ENCODE measurements around the gene ROCK2.

ROCK2 gene

DNA sequence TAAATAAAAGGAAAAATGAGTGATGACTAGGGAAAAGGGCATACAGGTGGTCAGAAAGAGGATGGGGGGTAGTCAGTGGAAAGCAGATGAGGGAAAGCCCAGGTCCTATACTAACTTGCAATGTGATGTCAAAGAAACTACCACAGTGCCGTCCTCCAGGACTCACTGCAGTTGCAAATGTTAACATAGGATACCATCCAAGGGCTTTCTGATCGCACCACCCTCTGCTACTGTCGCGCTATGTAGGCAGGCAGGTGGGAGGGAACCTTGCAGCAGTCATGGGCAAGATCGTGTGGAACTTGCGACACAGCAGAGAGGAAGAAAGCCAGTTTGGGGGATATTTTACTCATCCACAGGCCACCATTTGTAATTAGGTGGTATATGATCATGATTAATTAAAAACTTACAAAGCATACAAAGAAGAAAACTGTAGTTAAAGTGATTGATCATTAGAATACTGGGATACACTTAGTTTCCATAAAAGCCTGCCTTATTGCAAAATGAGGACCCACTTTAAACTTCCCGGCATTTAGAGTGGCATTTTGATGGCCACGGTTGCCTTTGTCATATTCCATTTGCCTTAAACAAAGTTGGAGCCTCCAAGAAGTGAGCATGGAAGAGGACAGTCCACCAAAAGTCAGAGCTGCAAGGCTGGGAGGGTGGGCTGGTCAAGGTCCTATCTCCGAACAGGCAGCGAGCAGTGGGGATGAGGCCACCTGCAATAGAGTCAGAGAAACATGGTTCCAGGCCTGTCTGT, 8.5 kb upstream of the ROCK2 start:
- in situ Hi-C loops (cut with MboI; ENCODE audit: low pct_unique_long_range_greater_than_20kb, low sequenced_read_pairs, unreplicated experiment): no loop called here
- TF ChIP-seq, protein P1, sequence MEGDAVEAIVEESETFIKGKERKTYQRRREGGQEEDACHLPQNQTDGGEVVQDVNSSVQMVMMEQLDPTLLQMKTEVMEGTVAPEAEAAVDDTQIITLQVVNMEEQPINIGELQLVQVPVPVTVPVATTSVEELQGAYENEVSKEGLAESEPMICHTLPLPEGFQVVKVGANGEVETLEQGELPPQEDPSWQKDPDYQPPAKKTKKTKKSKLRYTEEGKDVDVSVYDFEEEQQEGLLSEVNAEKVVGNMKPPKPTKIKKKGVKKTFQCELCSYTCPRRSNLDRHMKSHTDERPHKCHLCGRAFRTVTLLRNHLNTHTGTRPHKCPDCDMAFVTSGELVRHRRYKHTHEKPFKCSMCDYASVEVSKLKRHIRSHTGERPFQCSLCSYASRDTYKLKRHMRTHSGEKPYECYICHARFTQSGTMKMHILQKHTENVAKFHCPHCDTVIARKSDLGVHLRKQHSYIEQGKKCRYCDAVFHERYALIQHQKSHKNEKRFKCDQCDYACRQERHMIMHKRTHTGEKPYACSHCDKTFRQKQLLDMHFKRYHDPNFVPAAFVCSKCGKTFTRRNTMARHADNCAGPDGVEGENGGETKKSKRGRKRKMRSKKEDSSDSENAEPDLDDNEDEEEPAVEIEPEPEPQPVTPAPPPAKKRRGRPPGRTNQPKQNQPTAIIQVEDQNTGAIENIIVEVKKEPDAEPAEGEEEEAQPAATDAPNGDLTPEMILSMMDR (IDR thresholded peaks at IDR 0.05; ENCODE audit: extremely low read depth, insufficient read depth, missing control alignments): no peak
- DNase-seq (ENCODE audit: low spot score): no peak

GRCh38 chr2:11348209-11348749, 3.8 kb upstream of the ROCK2 start:
- TF ChIP-seq, protein P1 (IDR thresholded peaks at IDR 0.05; ENCODE audit: extremely low read depth, insufficient read depth, missing control alignments): no peak
- no peak for DNase-seq (ENCODE audit: low spot score)
- in situ Hi-C loops (cut with MboI; ENCODE audit: low pct_unique_long_range_greater_than_20kb, low sequenced_read_pairs, unreplicated experiment): no loop called here

- no peak for DNase-seq (ENCODE audit: low spot score)
- TF ChIP-seq, protein P1 (IDR thresholded peaks at IDR 0.05; ENCODE audit: extremely low read depth, insufficient read depth, missing control alignments): no peak
Observed at GRCh38 chr2:11347403-11347959, 3.0 kb upstream of the ROCK2 start.

GRCh38 chr2:11346023-11346482, 1.6 kb upstream of the ROCK2 start:
- DNase-seq (ENCODE audit: low spot score): no peak
- TF ChIP-seq, protein P1 (IDR thresholded peaks at IDR 0.05; ENCODE audit: extremely low read depth, insufficient read depth, missing control alignments): no peak
- in situ Hi-C loops (cut with MboI; ENCODE audit: low pct_unique_long_range_greater_than_20kb, low sequenced_read_pairs, unreplicated experiment): no loop called here

More at GRCh38 chr2:11347403-11347959, 3.0 kb upstream of the ROCK2 start:
- in situ Hi-C loops (cut with MboI; ENCODE audit: low pct_unique_long_range_greater_than_20kb, low sequenced_read_pairs, unreplicated experiment): no loop called here

- in situ Hi-C loops (cut with MboI; ENCODE audit: low pct_unique_long_range_greater_than_20kb, low sequenced_read_pairs, unreplicated experiment): no loop called here
- TF ChIP-seq, protein P1 (IDR thresholded peaks at IDR 0.05; ENCODE audit: extremely low read depth, insufficient read depth, missing control alignments): no peak
- peak; percentile 40 for DNase-seq (ENCODE audit: low spot score)
Observed at GRCh38 chr2:11344956-11345677, 681 bp upstream of the ROCK2 start.

GRCh38 chr2:11343650-11344341, 640 bp downstream of the ROCK2 start:
- TF ChIP-seq, protein P1 (IDR thresholded peaks at IDR 0.05; ENCODE audit: extremely low read depth, insufficient read depth, missing control alignments): no peak
- in situ Hi-C loops (cut with MboI; ENCODE audit: low pct_unique_long_range_greater_than_20kb, low sequenced_read_pairs, unreplicated experiment): no loop called here
- DNase-seq (ENCODE audit: low spot score): peak; percentile 61
